A549 (cell line): ENCODE results near the gene IFNA21. TPM values are rescaled to one million over a fixed set of nuclear protein-coding genes. Genes with fewer than 3 reads are reported as not detected.

Experiments
- ATAC-seq, 2 experiments: fragments of 200-7000 bp in 1 of 2; fragments of >200 bp in 1 of 2; cut with Nextera tagmentation in 1 of 2; cut with Tn5 transposase in 1 of 2; 3 replicates each; pipeline versions ENCODE4 v1.8.0 to v1.9.1; 2018 to 2020; ENCODE audit warnings: mild to moderate bottlenecking in 1 of 2, moderate library complexity in 1 of 2
- CTCF ChIA-PET: fragments of 300-600 bp; sonication (Branson Sonifier 250); formaldehyde crosslinking; extraction: SDS; loops from one replicate; lab custom pipeline; 2021; ENCODE audit warnings: antibody characterized with exemption, inconsistent platforms; lab: Yijun Ruan, JAX
- POLR2A ChIA-PET: fragments of 350-600 bp; formaldehyde crosslinking; extraction: SDS; loops from one replicate; lab custom pipeline; 2021; ENCODE audit warnings: antibody characterized with exemption, inconsistent platforms; lab: Yijun Ruan, JAX
- DNase-seq, 2 experiments: peaks; one replicate each; pipeline versions ENCODE4 v3.0.0 to v3.0.0-alpha.2; 2011 to 2016; ENCODE audit warnings: low read depth in 1 of 2, low spot score in 1 of 2
- FAIRE-seq: peaks from 2 replicates; lab custom pipeline; 2011; peaks lifted over from hg19 to GRCh38; lab: Jason Lieb, UNC
- H3K27ac ChIP-seq, 2 experiments: fragments of >200 bp; sonication (Bioruptor Twin); formaldehyde crosslinking; 3 replicates each; pipeline ENCODE4 v1.5.1; 2016 to 2017
- H3K4me1 ChIP-seq: fragments of >200 bp; sonication (Bioruptor Twin); formaldehyde crosslinking; 3 replicates; pipeline ENCODE4 v1.6.1; 2016
- H3K4me2 ChIP-seq: fragments of >200 bp; sonication (Bioruptor Twin); formaldehyde crosslinking; 3 replicates; pipeline ENCODE4 v1.6.1; 2016
- H3K4me3 ChIP-seq: fragments of >200 bp; sonication (Bioruptor Twin); formaldehyde crosslinking; 3 replicates; pipeline ENCODE4 v1.5.1; 2016
- H3K9me3 ChIP-seq: fragments of >200 bp; sonication (Bioruptor Twin); formaldehyde crosslinking; 3 replicates; pipeline ENCODE4 v1.6.1; 2016
- BCL3 ChIP-seq: fragments of >200 bp; sonication (Bioruptor Twin); formaldehyde crosslinking; IDR thresholded peaks from 3 replicates; pipeline ENCODE4 v1.6.1; 2016
- CBX8 ChIP-seq: fragments of 200-600 bp; sonication (generic); IDR thresholded peaks from 2 replicates; pipeline ENCODE4 v1.6.1; 2016
- ELK1 ChIP-seq: fragments of 150-350 bp; IDR thresholded peaks from 2 replicates; pipeline ENCODE4 v1.6.1; 2014; ENCODE audit warnings: low read depth, mild to moderate bottlenecking, low read length
- FOSB ChIP-seq: fragments of 250-450 bp; sonication (Bioruptor Pico); IDR thresholded peaks from 2 replicates; pipeline ENCODE4 v1.5.0; 2020; ENCODE audit warnings: mild to moderate bottlenecking, moderate library complexity
- HOXA7 ChIP-seq: fragments of 250-450 bp; sonication (Bioruptor Pico); IDR thresholded peaks from 2 replicates; pipeline ENCODE4 v1.5.0; 2020; ENCODE audit warnings: mild to moderate bottlenecking, moderate library complexity
- HOXB5 ChIP-seq: fragments of 250-450 bp; sonication (Bioruptor Pico); IDR thresholded peaks from 2 replicates; pipeline ENCODE4 v1.5.0; 2020; ENCODE audit warnings: mild to moderate bottlenecking, moderate library complexity
- MAZ ChIP-seq: fragments of 150-350 bp; IDR thresholded peaks from 2 replicates; pipeline ENCODE4 v1.6.1; 2014; ENCODE audit warnings: antibody characterized with exemption, low read depth, low read length, borderline replicate concordance
- PHF8 ChIP-seq: fragments of 200-600 bp; sonication (generic); IDR thresholded peaks from 2 replicates; pipeline ENCODE4 v1.6.1; 2016; ENCODE audit warnings: low read depth, mild to moderate bottlenecking, antibody characterized with exemption, moderate library complexity, borderline replicate concordance
- POLR2AphosphoS2 ChIP-seq: conservative IDR thresholded peaks from 2 replicates; pipeline ENCODE4 v1.6.1; 2012; ENCODE audit warnings: low read length, improper control_type of control experiment, inconsistent platforms
- RAD21 ChIP-seq, 2 experiments: fragments of >200 bp in 1 of 2; sonication (Bioruptor Twin) in 1 of 2; formaldehyde crosslinking in 1 of 2; IDR thresholded peaks in 1 of 2; conservative IDR thresholded peaks in 1 of 2; 2 replicates in 1 of 2; 3 replicates in 1 of 2; pipeline ENCODE4 v1.6.1; 2012 to 2018; ENCODE audit warnings: inconsistent platforms in 1 of 2
- RARB ChIP-seq: fragments of 250-450 bp; sonication (Bioruptor Pico); IDR thresholded peaks from 2 replicates; pipeline ENCODE4 v1.8.0; 2021; ENCODE audit warnings: mild to moderate bottlenecking, moderate library complexity
- RFX5 ChIP-seq: fragments of 450-650 bp; IDR thresholded peaks from 2 replicates; pipeline ENCODE4 v1.7.1; 2014; ENCODE audit warnings: antibody characterized with exemption, mild to moderate bottlenecking, moderate library complexity
- SMC3 ChIP-seq: fragments of >200 bp; sonication (Bioruptor Twin); formaldehyde crosslinking; IDR thresholded peaks from 3 replicates; pipeline ENCODE4 v1.6.1; 2018; ENCODE audit warnings: inconsistent platforms
- SREBF2 ChIP-seq: fragments of 450-650 bp; IDR thresholded peaks from 2 replicates; pipeline ENCODE4 v1.6.1; 2014; ENCODE audit warnings: mild to moderate bottlenecking, moderate library complexity
- ZC3H11A ChIP-seq: fragments of 450-650 bp; IDR thresholded peaks from 2 replicates; pipeline ENCODE4 v1.6.1; 2014; ENCODE audit warnings: antibody characterized with exemption, mild to moderate bottlenecking
- ZFP36 ChIP-seq: fragments of 450-650 bp; IDR thresholded peaks from 2 replicates; pipeline ENCODE4 v1.6.1; 2014; ENCODE audit warnings: borderline replicate concordance; ENCODE audit not compliant: partially characterized antibody
- ZNF302 ChIP-seq: fragments of 250-450 bp; sonication (Bioruptor Pico); IDR thresholded peaks from 2 replicates; pipeline ENCODE4 v1.9.0; 2021; ENCODE audit warnings: inconsistent platforms, mild to moderate bottlenecking, moderate library complexity
- WGBS: methylation state at CpG from one replicate; pipeline ENCODE4 v1.1.6; 2017; ENCODE audit errors: missing lambda C conversion rate; 5-methylcytosine and 5-hydroxymethylcytosine counted together
- polyA plus RNA-seq, 4 experiments: library from polyadenylated mRNA; depleted of rRNA in 3 of 4; stranded (reverse); fragments of >200 nt; fragmentation: RNase III in 1 of 4; extraction: RNeasy Plus Mini Kit Qiagen cat#74134 plus additional on column Dnase treatment in 1 of 4; gene quantifications; 2 replicates in 3 of 4; 3 replicates in 1 of 4; pipeline ENCODE4 v1.2.3, GENCODE V29; 2011 to 2017
- TF ChIP-seq, protein P1 (sequence below): fragments of >200 bp; sonication (Bioruptor Twin); formaldehyde crosslinking; IDR thresholded peaks from 3 replicates; pipeline ENCODE4 v1.5.1; 2016
- TF ChIP-seq, protein P2 (sequence below): IDR thresholded peaks from 2 replicates; pipeline ENCODE4 v1.6.1; 2012; ENCODE audit warnings: low read depth, borderline replicate concordance
- TF ChIP-seq, protein P3 (sequence below): fragments of >200 bp; sonication (Bioruptor Twin); formaldehyde crosslinking; IDR thresholded peaks from 2 replicates; pipeline ENCODE4 v1.6.1; 2016
- TF ChIP-seq, protein P4 (sequence below): fragments of 250-450 bp; sonication (Bioruptor Pico); IDR thresholded peaks from 2 replicates; pipeline ENCODE4 v1.5.0; 2021; ENCODE audit warnings: mild to moderate bottlenecking, moderate library complexity, borderline replicate concordance
- TF ChIP-seq, protein P5 (sequence below): IDR thresholded peaks from 2 replicates; pipeline ENCODE4 v1.6.1; 2012

The IFNA21 gene
- polyA plus RNA-seq, 2 of the 4 experiments (the other 2 are of a cell fraction) = not detected

DNA sequence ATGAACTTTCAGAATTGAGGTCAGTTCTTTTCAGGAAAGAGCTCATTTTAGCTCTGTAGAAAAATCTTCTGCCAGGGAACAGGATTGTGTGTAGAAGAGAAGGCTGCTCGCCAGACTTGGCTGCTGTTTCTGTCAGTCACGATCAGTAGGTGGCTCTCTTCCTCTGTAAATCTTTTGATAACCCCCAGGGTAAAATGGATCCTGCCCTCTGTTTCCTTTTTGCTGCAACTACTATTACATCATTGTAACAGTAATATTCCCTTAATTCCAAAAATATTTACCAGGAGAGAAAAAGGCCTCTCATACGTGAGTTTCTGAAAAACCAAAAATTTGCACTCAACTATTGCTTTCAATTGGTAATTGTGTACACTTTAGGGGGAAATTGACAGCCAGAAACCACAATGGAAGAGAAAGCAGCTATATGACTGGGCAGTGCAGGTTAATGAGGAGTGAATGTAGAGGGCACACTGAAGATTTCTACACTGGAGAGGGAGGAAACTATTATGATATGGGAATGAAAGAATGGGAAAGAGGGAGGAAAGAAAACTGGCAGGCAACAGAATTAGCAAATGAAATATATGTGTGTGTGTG is 12.3 kb downstream of the IFNA21 start:
- FAIRE-seq (no peak), DNase-seq (peak in 1 of 2 experiments; percentile 28), ATAC-seq (peak; percentile 86 to 87)
- H3K9me3 ChIP-seq = no peaks in the 10 kb centered on the region
- H3K4me3 ChIP-seq = no peak overlapping the region
- POLR2A ChIA-PET = no interaction called here
- no peak for TF ChIP-seq SREBF2
- peak; percentile 28 to 36; a peak in 2 of 5 replicates for TF ChIP-seq RAD21 (conservative IDR thresholded peaks at IDR 0.05 in 1 of 2, IDR thresholded peaks at IDR 0.05 in 1 of 2)
- 2% methylated on average over 3 of the region's 3 CpGs for WGBS
- CTCF ChIA-PET = interaction anchor here (0.5 to 1.4 kb wide), 5 partner anchors 9 to 255 kb away, joined by 3 to 4 read pairs (median 3); partner anchors contain the start of gene IFNA8
- H3K4me2 ChIP-seq = no peak overlapping the region
- H3K27ac ChIP-seq = no peak overlapping the region
- H3K4me1 ChIP-seq = no peaks in the 10 kb centered on the region

GRCh38 chr9:21153336-21154017 is 13.0 kb downstream of the IFNA21 start:
- no peak for FAIRE-seq
- peak; percentile 77 to 80 for ATAC-seq
- peaks cover 5% of the 10 kb centered on the region; the same call in 2 of the 3 replicates for H3K9me3 ChIP-seq
- no peaks in the 10 kb centered on the region for H3K4me1 ChIP-seq
- H3K27ac ChIP-seq = no peak overlapping the region
- POLR2A ChIA-PET = no interaction called here
- CTCF ChIA-PET = interaction anchor here (0.5 to 1.4 kb wide), 5 partner anchors 9 to 255 kb away, joined by 3 to 4 read pairs (median 3); partner anchors contain the start of gene IFNA8
- DNase-seq = peak in 1 of 2 experiments; percentile 3
- no peak overlapping the region for H3K4me3 ChIP-seq
- WGBS = 35% methylated on average over 3 of the region's 3 CpGs
- H3K4me2 ChIP-seq = no peak overlapping the region
- TF ChIP-seq, protein P1, sequence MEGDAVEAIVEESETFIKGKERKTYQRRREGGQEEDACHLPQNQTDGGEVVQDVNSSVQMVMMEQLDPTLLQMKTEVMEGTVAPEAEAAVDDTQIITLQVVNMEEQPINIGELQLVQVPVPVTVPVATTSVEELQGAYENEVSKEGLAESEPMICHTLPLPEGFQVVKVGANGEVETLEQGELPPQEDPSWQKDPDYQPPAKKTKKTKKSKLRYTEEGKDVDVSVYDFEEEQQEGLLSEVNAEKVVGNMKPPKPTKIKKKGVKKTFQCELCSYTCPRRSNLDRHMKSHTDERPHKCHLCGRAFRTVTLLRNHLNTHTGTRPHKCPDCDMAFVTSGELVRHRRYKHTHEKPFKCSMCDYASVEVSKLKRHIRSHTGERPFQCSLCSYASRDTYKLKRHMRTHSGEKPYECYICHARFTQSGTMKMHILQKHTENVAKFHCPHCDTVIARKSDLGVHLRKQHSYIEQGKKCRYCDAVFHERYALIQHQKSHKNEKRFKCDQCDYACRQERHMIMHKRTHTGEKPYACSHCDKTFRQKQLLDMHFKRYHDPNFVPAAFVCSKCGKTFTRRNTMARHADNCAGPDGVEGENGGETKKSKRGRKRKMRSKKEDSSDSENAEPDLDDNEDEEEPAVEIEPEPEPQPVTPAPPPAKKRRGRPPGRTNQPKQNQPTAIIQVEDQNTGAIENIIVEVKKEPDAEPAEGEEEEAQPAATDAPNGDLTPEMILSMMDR = no peak
- TF ChIP-seq POLR2AphosphoS2 = no peak
- no peak for TF ChIP-seq CBX8
- TF ChIP-seq, protein P2, sequence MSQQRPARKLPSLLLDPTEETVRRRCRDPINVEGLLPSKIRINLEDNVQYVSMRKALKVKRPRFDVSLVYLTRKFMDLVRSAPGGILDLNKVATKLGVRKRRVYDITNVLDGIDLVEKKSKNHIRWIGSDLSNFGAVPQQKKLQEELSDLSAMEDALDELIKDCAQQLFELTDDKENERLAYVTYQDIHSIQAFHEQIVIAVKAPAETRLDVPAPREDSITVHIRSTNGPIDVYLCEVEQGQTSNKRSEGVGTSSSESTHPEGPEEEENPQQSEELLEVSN = no peak
- TF ChIP-seq PHF8 = no peak
- no peak for TF ChIP-seq ZFP36
- TF ChIP-seq ELK1 = no peak
- TF ChIP-seq FOSB = no peak
- TF ChIP-seq ZNF302 (CRISPR knock-in tag) = no peak
- TF ChIP-seq, protein P3, sequence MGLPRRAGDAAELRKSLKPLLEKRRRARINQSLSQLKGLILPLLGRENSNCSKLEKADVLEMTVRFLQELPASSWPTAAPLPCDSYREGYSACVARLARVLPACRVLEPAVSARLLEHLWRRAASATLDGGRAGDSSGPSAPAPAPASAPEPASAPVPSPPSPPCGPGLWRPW = no peak
- TF ChIP-seq ZC3H11A = no peak
- no peak for TF ChIP-seq BCL3
- TF ChIP-seq RFX5 = no peak
- no peak for TF ChIP-seq SMC3
- TF ChIP-seq, protein P4, sequence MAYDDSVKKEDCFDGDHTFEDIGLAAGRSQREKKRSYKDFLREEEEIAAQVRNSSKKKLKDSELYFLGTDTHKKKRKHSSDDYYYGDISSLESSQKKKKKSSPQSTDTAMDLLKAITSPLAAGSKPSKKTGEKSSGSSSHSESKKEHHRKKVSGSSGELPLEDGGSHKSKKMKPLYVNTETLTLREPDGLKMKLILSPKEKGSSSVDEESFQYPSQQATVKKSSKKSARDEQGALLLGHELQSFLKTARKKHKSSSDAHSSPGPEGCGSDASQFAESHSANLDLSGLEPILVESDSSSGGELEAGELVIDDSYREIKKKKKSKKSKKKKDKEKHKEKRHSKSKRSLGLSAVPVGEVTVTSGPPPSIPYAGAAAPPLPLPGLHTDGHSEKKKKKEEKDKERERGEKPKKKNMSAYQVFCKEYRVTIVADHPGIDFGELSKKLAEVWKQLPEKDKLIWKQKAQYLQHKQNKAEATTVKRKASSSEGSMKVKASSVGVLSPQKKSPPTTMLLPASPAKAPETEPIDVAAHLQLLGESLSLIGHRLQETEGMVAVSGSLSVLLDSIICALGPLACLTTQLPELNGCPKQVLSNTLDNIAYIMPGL (CRISPR knock-in tag) = no peak
- TF ChIP-seq HOXB5 (CRISPR knock-in tag) = no peak
- TF ChIP-seq, protein P5, sequence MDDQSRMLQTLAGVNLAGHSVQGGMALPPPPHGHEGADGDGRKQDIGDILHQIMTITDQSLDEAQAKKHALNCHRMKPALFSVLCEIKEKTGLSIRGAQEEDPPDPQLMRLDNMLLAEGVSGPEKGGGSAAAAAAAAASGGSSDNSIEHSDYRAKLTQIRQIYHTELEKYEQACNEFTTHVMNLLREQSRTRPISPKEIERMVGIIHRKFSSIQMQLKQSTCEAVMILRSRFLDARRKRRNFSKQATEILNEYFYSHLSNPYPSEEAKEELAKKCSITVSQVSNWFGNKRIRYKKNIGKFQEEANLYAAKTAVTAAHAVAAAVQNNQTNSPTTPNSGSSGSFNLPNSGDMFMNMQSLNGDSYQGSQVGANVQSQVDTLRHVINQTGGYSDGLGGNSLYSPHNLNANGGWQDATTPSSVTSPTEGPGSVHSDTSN = no peak
- no peak for TF ChIP-seq RARB
- TF ChIP-seq MAZ = no peak
- TF ChIP-seq HOXA7 (CRISPR knock-in tag) = no peak
